ENCODE results near the gene VPS45.
A peak's percentile ranks its signal among the peaks of the same experiment; 100 is the strongest.

Gene VPS45

DNA sequence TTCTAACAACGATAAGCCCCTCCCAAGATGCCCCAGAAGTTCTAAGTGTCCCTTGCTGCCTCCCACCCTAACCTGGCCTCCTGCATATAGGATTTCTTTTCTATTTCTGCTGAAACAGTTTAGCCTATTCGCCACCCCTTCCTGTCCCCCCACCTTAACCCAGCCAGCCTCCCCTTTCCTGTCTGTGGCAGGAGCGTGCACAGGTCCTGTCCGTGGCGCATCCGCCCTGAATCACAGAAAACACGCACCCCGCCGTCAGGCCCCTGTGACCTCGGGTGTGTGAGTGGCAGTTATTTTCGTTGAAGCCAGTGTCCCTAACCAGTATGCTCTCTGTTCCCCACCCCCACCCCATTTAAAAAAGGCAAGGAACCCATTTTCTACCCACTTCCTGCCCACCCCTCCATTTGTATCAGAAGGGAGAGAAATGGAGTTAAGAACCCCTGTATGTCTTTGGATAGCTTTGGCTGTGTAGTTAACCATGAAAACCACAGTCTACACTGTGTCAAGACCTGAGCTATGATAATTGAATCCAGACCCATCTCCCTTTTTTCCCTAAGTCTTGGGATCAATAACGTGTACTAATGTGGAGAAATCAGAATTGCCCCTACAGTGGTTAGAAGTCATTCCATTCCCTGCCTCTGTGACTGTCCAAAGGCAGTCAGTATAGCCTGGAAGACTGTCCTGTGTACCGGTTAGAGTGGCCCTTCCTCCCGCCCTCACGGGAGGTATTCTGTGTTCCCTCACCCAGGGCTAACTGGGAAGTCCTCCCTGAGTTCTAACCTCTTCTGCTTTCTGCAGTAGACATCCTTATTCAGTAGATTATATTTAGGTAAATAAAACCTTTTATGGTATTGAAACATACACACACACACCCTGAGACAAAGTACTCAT is 84.0 kb downstream of the VPS45 start:
- Mint-ChIP-seq H3K27ac (peak overlapping the region; percentile 86), H3K27me3 (no peaks in the 10 kb centered on the region), H3K36me3 (ENCODE audit: low read depth) (peaks cover 49% of the 10 kb centered on the region), H3K9me3 (no peaks in the 10 kb centered on the region), H3K4me1 (ENCODE audit: low read depth) (peaks cover 62% of the 10 kb centered on the region), H3K4me3 (peak overlapping the region; percentile 84)
- DNase-seq, result peak; percentile 71

DNA sequence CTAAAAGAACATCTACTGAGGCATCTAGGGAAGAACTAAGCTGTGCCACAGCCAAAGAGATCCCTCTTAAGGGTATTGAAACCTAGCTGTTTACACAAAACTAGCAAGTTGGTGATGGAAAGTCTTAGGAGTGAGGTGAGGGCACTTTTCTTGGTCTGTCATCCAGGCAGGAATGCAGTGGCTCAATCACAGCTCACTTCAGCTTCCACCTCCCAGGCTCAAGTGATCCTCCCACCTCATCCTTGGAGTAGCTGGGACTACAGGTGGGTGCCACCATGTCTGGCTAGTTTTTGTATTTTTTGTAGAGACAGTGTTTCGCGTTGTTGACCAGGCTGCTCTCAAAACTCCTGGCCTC is 84.6 kb downstream of the VPS45 start:
- no peak for DNase-seq
- peaks cover 55% of the 10 kb centered on the region for H3K36me3 Mint-ChIP-seq (ENCODE audit: low read depth)
- H3K27me3 Mint-ChIP-seq, result no peaks in the 10 kb centered on the region
- peaks cover 56% of the 10 kb centered on the region for H3K4me1 Mint-ChIP-seq (ENCODE audit: low read depth)
- H3K27ac Mint-ChIP-seq, result peak overlapping the region; percentile 86
- peak overlapping the region; percentile 84 for H3K4me3 Mint-ChIP-seq
- no peaks in the 10 kb centered on the region for H3K9me3 Mint-ChIP-seq

DNA sequence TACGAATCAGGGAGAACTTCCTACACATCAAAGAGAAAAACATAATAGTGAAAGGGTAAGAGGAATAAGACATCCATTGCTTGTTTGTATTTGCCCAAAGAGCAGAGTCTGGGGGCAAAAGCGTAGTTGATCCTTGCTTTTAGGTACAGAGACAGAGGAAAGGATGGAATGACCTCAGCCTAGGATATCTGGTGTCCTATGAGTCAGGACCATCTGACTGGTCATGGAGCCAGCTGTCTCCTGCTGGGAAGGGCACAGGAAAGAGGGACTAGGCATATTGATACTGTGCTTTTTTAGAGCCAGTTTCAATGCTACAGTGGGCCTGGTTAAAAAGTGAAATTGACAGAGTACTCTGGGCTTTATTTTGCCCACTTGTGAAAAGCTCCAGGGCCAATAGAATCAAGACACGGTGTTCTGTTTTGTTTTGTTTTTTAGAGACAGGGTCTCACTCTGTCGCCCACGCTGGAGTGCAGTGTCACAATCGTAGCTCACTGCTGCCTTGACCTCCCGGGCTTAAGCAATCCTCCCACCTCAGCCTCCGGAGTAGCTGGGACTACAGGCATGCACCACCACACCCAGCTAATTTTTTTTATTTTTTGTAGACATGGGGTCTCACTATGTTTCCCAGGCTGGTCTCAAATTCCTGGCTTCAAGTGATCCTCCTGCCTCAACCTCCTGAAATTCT is 85.3 kb downstream of the VPS45 start:
- H3K36me3 Mint-ChIP-seq (ENCODE audit: low read depth), result peaks cover 63% of the 10 kb centered on the region
- no peaks in the 10 kb centered on the region for H3K27me3 Mint-ChIP-seq
- H3K27ac Mint-ChIP-seq, result peak overlapping the region; percentile 36
- DNase-seq, result no peak
- H3K4me1 Mint-ChIP-seq (ENCODE audit: low read depth), result peaks cover 53% of the 10 kb centered on the region
- H3K9me3 Mint-ChIP-seq, result no peaks in the 10 kb centered on the region
- H3K4me3 Mint-ChIP-seq, result no peak overlapping the region

DNA sequence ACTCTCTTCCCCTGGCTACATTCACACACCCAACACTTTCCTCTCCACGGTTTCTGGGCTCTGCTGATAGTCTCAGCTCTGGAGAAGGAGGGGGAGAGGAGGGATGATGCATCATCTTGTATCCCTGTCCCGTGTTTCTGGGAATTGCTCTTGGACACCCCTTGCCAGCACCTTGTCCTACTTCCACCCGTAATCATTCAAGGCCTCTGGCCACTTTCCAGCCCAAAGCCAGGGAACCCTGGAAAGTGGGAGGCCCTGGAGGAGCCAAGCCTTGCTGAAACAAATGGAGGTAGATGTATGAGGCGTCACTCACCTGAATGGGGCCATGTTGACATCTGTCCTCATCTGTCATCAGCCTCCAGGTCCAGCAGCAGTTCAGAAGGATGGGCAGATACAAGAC is 86.6 kb downstream of the VPS45 start:
- DNase-seq, result no peak
- H3K36me3 Mint-ChIP-seq (ENCODE audit: low read depth), result peaks cover 72% of the 10 kb centered on the region
- peak overlapping the region; percentile 42 for H3K27ac Mint-ChIP-seq
- no peak overlapping the region for H3K4me3 Mint-ChIP-seq
- H3K9me3 Mint-ChIP-seq, result no peaks in the 10 kb centered on the region
- peaks cover 52% of the 10 kb centered on the region for H3K4me1 Mint-ChIP-seq (ENCODE audit: low read depth)
- no peaks in the 10 kb centered on the region for H3K27me3 Mint-ChIP-seq

DNA sequence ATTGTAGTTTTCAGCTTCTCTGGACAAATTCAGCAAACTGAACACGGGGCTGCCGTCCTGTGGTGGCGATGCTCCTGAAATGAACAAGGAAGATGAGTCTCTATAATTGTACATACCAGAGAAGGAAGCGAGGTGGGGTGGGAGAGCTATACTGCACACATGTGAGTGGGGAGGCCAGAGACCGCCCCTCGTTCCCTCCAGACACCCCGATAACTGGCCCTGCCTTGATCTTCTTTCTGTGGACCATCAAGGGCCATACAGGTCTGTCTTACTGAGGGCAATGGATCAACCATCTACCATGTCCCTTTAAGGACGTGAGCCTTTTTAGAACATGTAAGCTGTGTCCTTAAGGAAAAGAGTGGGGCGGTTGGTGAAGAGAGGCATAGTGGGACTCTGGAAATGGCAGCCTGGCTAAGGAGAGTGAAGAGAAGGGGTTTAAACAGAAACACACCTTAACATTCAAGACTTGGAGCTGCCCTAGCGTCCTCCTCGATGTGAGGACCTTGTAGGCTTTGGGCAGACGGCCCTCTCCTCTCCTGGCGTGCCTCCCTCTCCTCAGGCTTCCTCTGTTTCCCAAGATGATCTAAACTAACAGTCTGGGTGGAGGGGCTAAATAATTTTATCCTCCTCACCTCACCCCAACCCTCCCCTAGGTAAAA is 88.0 kb downstream of the VPS45 start:
- Mint-ChIP-seq H3K36me3 (ENCODE audit: low read depth) (peaks cover 83% of the 10 kb centered on the region), H3K4me3 (no peak overlapping the region), H3K4me1 (ENCODE audit: low read depth) (peaks cover 63% of the 10 kb centered on the region), H3K27me3 (no peaks in the 10 kb centered on the region), H3K27ac (peak overlapping the region; percentile 38), H3K9me3 (no peaks in the 10 kb centered on the region)
- DNase-seq, result no peak

DNA sequence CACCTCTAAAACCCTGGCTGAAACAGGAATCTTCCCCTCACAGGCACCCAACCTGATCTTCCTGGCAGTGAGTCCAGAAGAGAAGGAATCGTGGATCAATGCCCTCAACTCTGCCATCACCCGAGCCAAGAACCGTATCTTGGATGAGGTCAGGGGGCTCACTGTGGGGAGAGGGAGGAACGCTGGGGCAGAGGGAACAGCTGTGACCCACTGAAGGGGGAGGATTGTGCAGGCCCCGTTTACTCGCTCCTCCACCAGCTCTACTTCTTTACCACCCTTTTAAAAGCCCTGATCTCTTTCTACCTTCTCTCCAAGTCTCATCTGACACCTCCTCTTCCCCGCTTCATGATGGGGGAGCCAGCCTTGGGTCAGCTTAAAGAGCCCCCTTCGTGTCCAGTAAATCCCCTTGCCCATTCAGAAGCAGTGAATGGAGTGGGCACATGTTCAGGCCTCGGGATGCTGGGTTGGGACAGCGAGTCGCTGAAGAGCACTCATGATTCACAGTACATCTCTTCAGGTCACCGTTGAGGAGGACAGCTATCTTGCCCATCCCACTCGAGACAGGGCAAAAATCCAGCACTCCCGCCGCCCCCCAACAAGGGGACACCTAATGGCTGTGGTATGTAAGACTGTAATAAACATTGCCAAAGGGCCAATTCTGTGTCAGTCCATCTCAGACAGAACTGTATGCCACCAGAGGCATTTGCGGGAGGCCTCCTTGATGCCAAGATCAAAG is 89.5 kb downstream of the VPS45 start:
- DNase-seq, result no peak
- H3K27ac Mint-ChIP-seq, result no peak overlapping the region
- H3K4me1 Mint-ChIP-seq (ENCODE audit: low read depth), result peaks cover 66% of the 10 kb centered on the region
- no peaks in the 10 kb centered on the region for H3K27me3 Mint-ChIP-seq
- no peak overlapping the region for H3K4me3 Mint-ChIP-seq
- H3K36me3 Mint-ChIP-seq (ENCODE audit: low read depth), result peaks cover 73% of the 10 kb centered on the region
- no peaks in the 10 kb centered on the region for H3K9me3 Mint-ChIP-seq

DNA sequence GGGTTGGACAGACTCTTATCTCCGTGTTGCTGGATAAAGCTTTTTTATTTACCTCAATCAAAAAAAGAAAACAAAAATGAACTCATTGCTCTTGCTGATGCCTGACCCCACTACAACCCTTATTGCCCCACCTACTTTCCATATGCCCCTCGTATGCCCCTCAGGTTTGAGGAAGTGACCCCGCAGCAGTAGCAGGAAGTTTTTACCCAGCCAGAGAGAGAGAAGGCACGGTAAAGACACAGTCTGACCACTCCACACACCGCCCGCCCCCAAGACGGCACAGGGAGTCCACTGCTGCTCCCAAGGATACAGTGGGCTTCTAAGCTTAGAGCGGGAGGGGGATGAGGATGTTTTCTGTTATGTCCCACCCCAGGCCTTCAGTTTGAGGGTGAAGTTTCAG is 92.0 kb downstream of the VPS45 start:
- no peaks in the 10 kb centered on the region for H3K9me3 Mint-ChIP-seq
- no peak overlapping the region for H3K4me3 Mint-ChIP-seq
- no peaks in the 10 kb centered on the region for H3K27me3 Mint-ChIP-seq
- DNase-seq, result no peak
- H3K27ac Mint-ChIP-seq, result peak overlapping the region; percentile 45
- H3K36me3 Mint-ChIP-seq (ENCODE audit: low read depth), result peaks cover 54% of the 10 kb centered on the region
- H3K4me1 Mint-ChIP-seq (ENCODE audit: low read depth), result peaks cover 59% of the 10 kb centered on the region

DNA sequence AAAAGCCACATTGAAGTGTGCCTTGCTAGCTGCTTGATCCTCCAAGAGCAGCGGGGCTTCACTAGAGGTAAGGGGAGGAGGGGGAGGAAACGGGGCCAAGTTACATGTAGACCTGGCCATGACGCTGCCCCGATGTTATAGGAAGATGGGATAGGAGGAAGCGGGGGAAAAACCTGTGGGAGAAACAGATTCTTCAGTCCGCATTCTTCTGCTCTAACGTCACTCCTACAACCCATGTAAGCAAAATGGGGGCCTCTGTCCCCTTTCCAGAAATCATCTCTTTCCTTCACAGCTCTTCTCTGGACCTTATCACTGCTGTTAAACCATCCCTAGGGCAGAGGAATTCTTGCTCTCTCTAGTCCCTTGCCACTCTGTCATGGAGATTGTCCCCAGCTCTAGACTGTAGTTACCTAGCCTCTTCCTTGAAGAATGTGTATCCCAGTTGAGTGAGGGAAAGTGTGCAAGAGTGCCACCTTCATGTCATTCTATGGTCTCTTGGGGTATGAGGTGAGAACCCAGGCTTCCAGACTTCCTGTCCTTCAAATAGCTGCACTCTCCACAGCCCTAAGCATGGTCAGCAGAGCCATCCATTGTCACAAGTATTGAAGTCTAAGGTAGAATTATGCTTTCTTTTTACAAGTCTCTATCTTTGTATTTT is 93.5 kb downstream of the VPS45 start:
- H3K36me3 Mint-ChIP-seq (ENCODE audit: low read depth), result peaks cover 39% of the 10 kb centered on the region
- no peak overlapping the region for H3K4me3 Mint-ChIP-seq
- H3K4me1 Mint-ChIP-seq (ENCODE audit: low read depth), result peaks cover 53% of the 10 kb centered on the region
- H3K27me3 Mint-ChIP-seq, result no peaks in the 10 kb centered on the region
- H3K9me3 Mint-ChIP-seq, result no peaks in the 10 kb centered on the region
- DNase-seq, result no peak
- peak overlapping the region; percentile 12 for H3K27ac Mint-ChIP-seq

DNA sequence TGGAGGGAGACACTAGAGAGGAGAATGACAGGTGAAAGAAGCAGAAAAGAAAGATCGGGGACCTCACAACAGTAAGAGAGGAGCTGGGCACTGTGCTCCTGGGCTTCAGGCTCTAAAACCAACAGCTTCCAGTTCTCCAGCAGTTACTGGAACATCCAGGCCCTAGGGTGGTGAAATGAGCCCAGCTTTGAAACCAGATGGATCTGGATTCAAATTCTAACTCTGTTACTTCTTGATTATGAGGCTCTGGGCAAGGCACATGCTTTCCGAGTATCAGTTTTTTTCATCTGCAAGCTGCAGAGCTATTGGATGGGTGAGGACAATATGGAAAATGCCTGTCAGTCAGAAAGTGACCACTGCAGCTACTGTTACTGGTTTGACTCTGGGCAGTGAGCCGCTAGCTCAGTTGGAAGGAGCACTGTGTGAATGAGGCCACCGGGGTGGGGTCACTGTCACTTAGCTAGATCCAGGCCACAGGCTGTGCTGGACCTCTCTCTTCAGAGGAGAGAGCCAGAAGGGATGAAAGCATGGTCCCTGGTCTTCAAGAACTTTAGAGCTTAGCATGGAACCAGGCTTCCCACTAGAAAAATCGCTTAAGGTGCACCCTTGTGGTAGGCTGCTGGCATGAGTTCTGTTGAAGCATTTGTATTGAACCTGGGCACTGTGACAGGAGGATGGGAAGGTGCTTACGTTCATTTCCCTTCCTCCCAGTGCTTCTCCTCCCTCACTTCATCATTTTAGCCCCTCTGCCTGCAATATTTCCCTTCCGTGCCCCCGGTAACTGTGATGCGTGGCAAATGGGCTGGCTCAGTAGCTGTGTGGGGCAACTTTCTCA is 94.4 kb downstream of the VPS45 start:
- Mint-ChIP-seq H3K36me3 (ENCODE audit: low read depth) (peaks cover 30% of the 10 kb centered on the region), H3K4me1 (ENCODE audit: low read depth) (peaks cover 53% of the 10 kb centered on the region), H3K4me3 (no peak overlapping the region), H3K27ac (no peak overlapping the region), H3K27me3 (no peaks in the 10 kb centered on the region), H3K9me3 (no peaks in the 10 kb centered on the region)
- no peak for DNase-seq

DNA sequence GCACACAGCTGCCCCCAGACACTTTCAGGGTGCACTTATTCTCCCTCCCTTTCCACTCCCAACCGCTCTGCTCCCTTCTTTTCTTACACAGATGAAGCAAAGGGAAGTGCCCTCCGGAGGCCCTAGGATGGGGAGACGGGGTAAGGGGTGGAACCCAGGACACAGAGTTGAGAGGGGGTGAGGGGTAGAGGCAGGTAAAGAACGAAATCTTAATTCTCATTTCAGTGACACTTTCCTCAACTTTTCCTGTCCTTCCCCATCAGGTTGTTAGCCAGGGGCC is 94.9 kb downstream of the VPS45 start:
- Mint-ChIP-seq H3K36me3 (ENCODE audit: low read depth) (peaks cover 24% of the 10 kb centered on the region), H3K27ac (no peak overlapping the region), H3K4me3 (no peak overlapping the region), H3K4me1 (ENCODE audit: low read depth) (peaks cover 53% of the 10 kb centered on the region), H3K9me3 (no peaks in the 10 kb centered on the region), H3K27me3 (no peaks in the 10 kb centered on the region)
- DNase-seq, result no peak

DNA sequence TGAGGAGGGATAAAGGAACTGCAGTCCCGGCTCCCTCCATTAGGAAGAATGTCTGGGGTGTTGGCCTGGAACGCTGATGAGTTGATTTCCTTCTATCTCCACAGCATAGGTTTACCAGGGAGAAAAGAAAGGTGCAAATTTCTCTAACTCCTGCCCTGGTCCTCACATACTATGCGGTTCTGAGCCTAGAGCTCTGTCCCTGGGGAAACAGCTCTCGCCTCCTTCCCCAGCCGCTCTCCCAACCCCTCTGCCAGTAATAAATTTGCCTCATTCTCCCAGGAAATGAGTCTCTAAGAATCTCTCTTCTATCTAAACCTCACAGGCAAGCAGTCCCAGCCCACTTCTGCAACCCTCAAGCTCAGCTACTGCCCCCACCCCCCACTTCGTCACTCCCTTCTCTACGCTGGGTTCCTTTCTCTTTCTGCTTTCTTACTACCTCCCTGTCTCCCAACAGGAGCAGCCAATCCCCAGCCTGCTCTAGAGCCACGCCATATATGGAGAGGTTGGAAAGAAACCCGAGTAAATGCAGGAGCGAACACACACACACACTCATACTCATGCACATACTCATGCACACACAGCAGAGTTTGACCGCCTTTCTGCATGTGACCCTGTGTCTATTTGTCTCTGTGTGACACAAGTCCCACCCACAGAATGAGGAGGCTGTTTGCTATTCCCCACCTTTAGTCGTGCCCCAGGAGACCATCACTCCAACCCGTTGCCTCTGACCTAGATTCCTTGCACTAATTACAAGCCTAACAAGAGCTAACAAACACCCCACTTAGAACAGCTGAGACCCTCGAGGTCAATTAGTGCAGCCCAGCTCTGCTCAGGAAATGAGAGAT is 95.5 kb downstream of the VPS45 start:
- peaks cover 49% of the 10 kb centered on the region for H3K4me1 Mint-ChIP-seq (ENCODE audit: low read depth)
- DNase-seq, result no peak

DNA sequence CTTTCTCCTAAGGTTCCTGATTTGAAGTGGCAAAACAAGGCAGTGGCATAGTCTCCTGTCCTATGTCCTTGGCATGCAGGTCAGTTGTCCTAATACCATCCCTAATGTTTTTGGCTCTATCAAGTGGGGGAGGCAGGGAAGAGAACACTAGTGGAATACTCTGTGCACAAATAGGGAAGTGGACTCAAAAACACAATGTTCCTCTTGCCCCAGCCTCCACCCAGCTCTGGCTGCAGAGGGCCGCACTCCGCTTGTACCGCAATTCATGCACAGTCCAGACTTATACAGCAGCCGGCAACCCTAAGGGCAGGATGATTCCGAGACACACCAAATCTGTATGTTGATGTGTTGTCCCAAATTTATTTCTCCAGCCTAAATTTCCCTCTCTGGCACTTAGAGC is 96.6 kb downstream of the VPS45 start:
- Mint-ChIP-seq H3K4me3 (no peak overlapping the region), H3K9me3 (no peaks in the 10 kb centered on the region), H3K4me1 (ENCODE audit: low read depth) (peaks cover 42% of the 10 kb centered on the region), H3K36me3 (ENCODE audit: low read depth) (peaks cover 10% of the 10 kb centered on the region), H3K27ac (no peak overlapping the region), H3K27me3 (no peaks in the 10 kb centered on the region)
- DNase-seq, result no peak

More for the DNA sequence above, 95.5 kb downstream of the VPS45 start:
- Mint-ChIP-seq H3K27me3 (no peaks in the 10 kb centered on the region), H3K9me3 (no peaks in the 10 kb centered on the region), H3K4me3 (no peak overlapping the region), H3K36me3 (ENCODE audit: low read depth) (peaks cover 19% of the 10 kb centered on the region), H3K27ac (peak overlapping the region; percentile 32)

DNA sequence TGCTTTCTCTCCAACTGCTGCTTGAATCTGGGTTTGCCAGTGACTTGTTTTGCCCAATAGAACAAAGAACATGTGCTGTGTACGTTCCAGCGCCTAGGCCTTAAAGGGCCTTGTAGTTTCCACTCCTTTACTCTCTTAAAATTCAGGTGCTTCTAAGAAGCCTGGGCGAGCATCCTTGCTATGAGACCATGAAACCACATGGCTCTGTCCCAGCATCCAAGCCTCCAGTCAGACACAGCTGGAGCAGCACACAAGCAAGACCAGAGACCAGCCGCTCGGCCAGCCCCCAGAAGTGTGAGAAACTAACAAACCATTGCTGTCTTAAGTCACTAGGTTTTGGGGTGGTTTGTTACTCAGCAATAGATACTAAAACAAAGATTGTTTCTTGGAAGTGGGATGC is 97.2 kb downstream of the VPS45 start:
- DNase-seq, result no peak

More for the DNA sequence above, 97.2 kb downstream of the VPS45 start:
- H3K27ac Mint-ChIP-seq, result no peak overlapping the region
- H3K9me3 Mint-ChIP-seq, result no peaks in the 10 kb centered on the region
- H3K4me3 Mint-ChIP-seq, result no peak overlapping the region
- H3K27me3 Mint-ChIP-seq, result no peaks in the 10 kb centered on the region
- H3K4me1 Mint-ChIP-seq (ENCODE audit: low read depth), result peaks cover 37% of the 10 kb centered on the region
- H3K36me3 Mint-ChIP-seq (ENCODE audit: low read depth), result peaks cover 5% of the 10 kb centered on the region

All from activated T-cell treated with anti-CD3 and anti-CD28 coated beads, Interleukin-2, amount 50 U/mL, for 24 hours (primary cell).